ENCODE measurements around the gene LMTK2.

GRCh38 chr7:98222533-98223195, 116.0 kb downstream of the LMTK2 start:
- no peak for TF ChIP-seq EZH2phosphoT487 (IDR thresholded peaks at IDR 0.05; ENCODE audit: borderline replicate concordance, low read depth, low read length)
- TF ChIP-seq, protein P1, sequence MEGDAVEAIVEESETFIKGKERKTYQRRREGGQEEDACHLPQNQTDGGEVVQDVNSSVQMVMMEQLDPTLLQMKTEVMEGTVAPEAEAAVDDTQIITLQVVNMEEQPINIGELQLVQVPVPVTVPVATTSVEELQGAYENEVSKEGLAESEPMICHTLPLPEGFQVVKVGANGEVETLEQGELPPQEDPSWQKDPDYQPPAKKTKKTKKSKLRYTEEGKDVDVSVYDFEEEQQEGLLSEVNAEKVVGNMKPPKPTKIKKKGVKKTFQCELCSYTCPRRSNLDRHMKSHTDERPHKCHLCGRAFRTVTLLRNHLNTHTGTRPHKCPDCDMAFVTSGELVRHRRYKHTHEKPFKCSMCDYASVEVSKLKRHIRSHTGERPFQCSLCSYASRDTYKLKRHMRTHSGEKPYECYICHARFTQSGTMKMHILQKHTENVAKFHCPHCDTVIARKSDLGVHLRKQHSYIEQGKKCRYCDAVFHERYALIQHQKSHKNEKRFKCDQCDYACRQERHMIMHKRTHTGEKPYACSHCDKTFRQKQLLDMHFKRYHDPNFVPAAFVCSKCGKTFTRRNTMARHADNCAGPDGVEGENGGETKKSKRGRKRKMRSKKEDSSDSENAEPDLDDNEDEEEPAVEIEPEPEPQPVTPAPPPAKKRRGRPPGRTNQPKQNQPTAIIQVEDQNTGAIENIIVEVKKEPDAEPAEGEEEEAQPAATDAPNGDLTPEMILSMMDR (conservative IDR thresholded peaks at IDR 0.05; ENCODE audit: low read length), result no peak

Measured in OCI-LY7 (cell line).